Measurements from ENCODE around the gene SSR3. TPM values are rescaled to one million over a fixed set of nuclear protein-coding genes. Genes with fewer than 3 reads are reported as not detected.

Gene SSR3
- total and polyA plus RNA-seq, 2 of the 13 experiments (the other 11 are each of a cell fraction or from before 2014, with no cell fraction given) = 229 to 325 TPM

GRCh38 chr3:156554842-156555687 lies at the start of gene SSR3 (continued):
- no peak for TF ChIP-seq CREB3 (CRISPR knock-in tag; IDR thresholded peaks at IDR 0.05)
- TF ChIP-seq ZBTB39 (CRISPR knock-in tag; IDR thresholded peaks at IDR 0.05) = no peak
- no peak for TF ChIP-seq MAFF (IDR thresholded peaks at IDR 0.05; ENCODE audit: low read depth, low read length)
- no peak; the same call in 1 of the 2 replicates for TF ChIP-seq AHR (CRISPR knock-in tag; IDR thresholded peaks at IDR 0.05)
- TF ChIP-seq NR2C2 (CRISPR knock-in tag; IDR thresholded peaks at IDR 0.05; ENCODE audit: borderline replicate concordance) = no peak; the same call in 1 of the 2 replicates
- TF ChIP-seq ZNF639 (CRISPR knock-in tag; conservative IDR thresholded peaks at IDR 0.05) = no peak
- TF ChIP-seq RELA (CRISPR knock-in tag; IDR thresholded peaks at IDR 0.05) = no peak
- peak; percentile 88 to 98 for TF ChIP-seq POLR2A (IDR thresholded peaks at IDR 0.05; ENCODE audit: insufficient read depth in 1 of 2, low read depth in 2 of 2, low read length in 2 of 2)
- no peak; the same call in 1 of the 2 replicates for TF ChIP-seq ZNF784 (CRISPR knock-in tag; IDR thresholded peaks at IDR 0.05; ENCODE audit: borderline replicate concordance)
- TF ChIP-seq ZNF737 (CRISPR knock-in tag; IDR thresholded peaks at IDR 0.05; ENCODE audit: borderline replicate concordance) = no peak
- TF ChIP-seq ZC3H4 (CRISPR knock-in tag; IDR thresholded peaks at IDR 0.05; ENCODE audit: borderline replicate concordance) = no peak
- TF ChIP-seq CREB1 (IDR thresholded peaks at IDR 0.05) = peak; percentile 83
- TF ChIP-seq CREB1 (CRISPR knock-in tag; IDR thresholded peaks at IDR 0.05) = peak; percentile 89
- no peak for TF ChIP-seq PREB (CRISPR knock-in tag; IDR thresholded peaks at IDR 0.05)
- TF ChIP-seq ZNF83 (CRISPR knock-in tag; IDR thresholded peaks at IDR 0.05; ENCODE audit: borderline replicate concordance) = no peak; the same call in 1 of the 2 replicates
- no peak for TF ChIP-seq ZNF124 (CRISPR knock-in tag; IDR thresholded peaks at IDR 0.05)
- peak; percentile 89 for TF ChIP-seq IRF9 (CRISPR knock-in tag; IDR thresholded peaks at IDR 0.05; ENCODE audit: borderline replicate concordance)
- TF ChIP-seq ZFP82 (CRISPR knock-in tag; IDR thresholded peaks at IDR 0.05; ENCODE audit: borderline replicate concordance) = no peak
- TF ChIP-seq ZFYVE20 (CRISPR knock-in tag; IDR thresholded peaks at IDR 0.05; ENCODE audit: borderline replicate concordance, low read depth) = 0 out of 2 replicates have a peak, but pooled peaks have one; percentile 26
- peak; percentile 55 for TF ChIP-seq REPIN1 (CRISPR knock-in tag; IDR thresholded peaks at IDR 0.05; ENCODE audit: borderline replicate concordance, low read depth)
- no peak for TF ChIP-seq ZNF567 (CRISPR knock-in tag; IDR thresholded peaks at IDR 0.05; ENCODE audit: borderline replicate concordance)
- peak; percentile 94 for TF ChIP-seq SAP130 (CRISPR knock-in tag; IDR thresholded peaks at IDR 0.05; ENCODE audit: low read depth)
